Kidney epithelial cell (primary cell): Measurements from ENCODE around the gene ESPNL. TPM values are rescaled to one million over a fixed set of nuclear protein-coding genes. Genes with fewer than 3 reads are reported as not detected.

Source experiments
- DNase-seq: peaks from one replicate; pipeline ENCODE4 v3.0.0-alpha.2; 2010; ENCODE audit warnings: low read depth
- H3K27me3 ChIP-seq: 2 replicates; pipeline ENCODE4 v1.6.0; 2011; ENCODE audit warnings: low read length; ENCODE audit not compliant: control insufficient read depth, insufficient read depth
- H3K36me3 ChIP-seq: 2 replicates; pipeline ENCODE4 v1.5.1; 2011; ENCODE audit warnings: low read length; ENCODE audit not compliant: control insufficient read depth, insufficient read depth
- H3K4me3 ChIP-seq: 2 replicates; pipeline ENCODE4 v1.5.1; 2011; ENCODE audit warnings: low read depth, mild to moderate bottlenecking, control low read depth, low read length
- total RNA-seq: library from RNA; depleted of rRNA; stranded (reverse); fragments of >200 nt; gene quantifications from 2 replicates; pipeline ENCODE4 v1.2.3, GENCODE V29; 2015
- TF ChIP-seq, protein P1 (sequence below): IDR thresholded peaks from 2 replicates; pipeline ENCODE4 v1.5.1; 2011; ENCODE audit warnings: mild to moderate bottlenecking, moderate library complexity, low read length, control low read depth, inconsistent platforms; ENCODE audit not compliant: insufficient read depth, poor library complexity, severe bottlenecking

ESPNL gene
- total RNA-seq, 1 donor from 2014 or later: 3.8 TPM

DNA sequence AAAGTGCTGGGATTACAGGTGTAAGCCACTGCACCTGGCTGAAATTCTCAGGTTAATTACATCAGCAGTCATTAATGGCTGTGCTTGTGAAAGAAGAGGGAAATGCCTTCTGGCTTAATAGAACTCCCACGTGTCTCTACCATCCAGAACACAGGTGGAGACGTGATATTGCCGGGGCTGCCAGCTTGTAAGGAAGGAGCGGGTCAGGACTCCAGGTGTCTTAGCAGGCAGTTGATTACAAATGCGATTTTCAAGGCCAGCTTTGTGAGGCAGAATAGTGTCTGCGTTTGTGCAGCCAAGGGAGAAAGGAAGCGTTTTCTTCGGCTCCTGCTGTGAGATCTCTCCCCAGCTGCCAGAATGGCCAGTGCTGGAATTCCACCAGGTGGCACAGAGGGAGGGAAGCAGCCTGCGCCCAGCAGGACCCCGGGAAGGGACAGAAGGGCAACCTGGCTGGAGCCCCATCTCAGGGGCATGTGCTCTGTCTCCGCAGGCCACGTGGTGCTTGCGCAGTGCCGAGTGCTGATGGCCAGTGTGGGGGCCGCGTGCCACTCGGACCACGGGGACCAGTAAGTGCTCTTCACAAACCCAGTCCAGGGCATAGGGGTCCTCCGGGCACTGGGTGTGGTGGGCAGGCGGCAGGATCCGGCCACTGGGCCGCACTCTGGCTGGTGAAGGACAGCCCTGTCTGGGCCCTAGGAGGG is 3.7 kb upstream of the ESPNL start:
- no peak for DNase-seq
- peaks cover 2% of the 10 kb centered on the region for H3K27me3 ChIP-seq

GRCh38 chr2:238097201-238097987 is 2.7 kb upstream of the ESPNL start:
- TF ChIP-seq, protein P1, sequence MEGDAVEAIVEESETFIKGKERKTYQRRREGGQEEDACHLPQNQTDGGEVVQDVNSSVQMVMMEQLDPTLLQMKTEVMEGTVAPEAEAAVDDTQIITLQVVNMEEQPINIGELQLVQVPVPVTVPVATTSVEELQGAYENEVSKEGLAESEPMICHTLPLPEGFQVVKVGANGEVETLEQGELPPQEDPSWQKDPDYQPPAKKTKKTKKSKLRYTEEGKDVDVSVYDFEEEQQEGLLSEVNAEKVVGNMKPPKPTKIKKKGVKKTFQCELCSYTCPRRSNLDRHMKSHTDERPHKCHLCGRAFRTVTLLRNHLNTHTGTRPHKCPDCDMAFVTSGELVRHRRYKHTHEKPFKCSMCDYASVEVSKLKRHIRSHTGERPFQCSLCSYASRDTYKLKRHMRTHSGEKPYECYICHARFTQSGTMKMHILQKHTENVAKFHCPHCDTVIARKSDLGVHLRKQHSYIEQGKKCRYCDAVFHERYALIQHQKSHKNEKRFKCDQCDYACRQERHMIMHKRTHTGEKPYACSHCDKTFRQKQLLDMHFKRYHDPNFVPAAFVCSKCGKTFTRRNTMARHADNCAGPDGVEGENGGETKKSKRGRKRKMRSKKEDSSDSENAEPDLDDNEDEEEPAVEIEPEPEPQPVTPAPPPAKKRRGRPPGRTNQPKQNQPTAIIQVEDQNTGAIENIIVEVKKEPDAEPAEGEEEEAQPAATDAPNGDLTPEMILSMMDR: no peak
- Histone ChIP-seq H3K27me3 (peaks cover 5% of the 10 kb centered on the region), H3K36me3 (no peaks in the 10 kb centered on the region), H3K4me3 (no peak overlapping the region)
- DNase-seq: no peak

More for the DNA sequence above, 3.7 kb upstream of the ESPNL start:
- Histone ChIP-seq H3K36me3 (no peaks in the 10 kb centered on the region), H3K4me3 (no peak overlapping the region)
- TF ChIP-seq, protein P1: no peak

GRCh38 chr2:238097988-238098871 is 1.9 kb upstream of the ESPNL start:
- H3K27me3 ChIP-seq: peaks cover 5% of the 10 kb centered on the region
- H3K4me3 ChIP-seq: no peak overlapping the region
- no peaks in the 10 kb centered on the region for H3K36me3 ChIP-seq
- TF ChIP-seq, protein P1: no peak
- peak; percentile 25 for DNase-seq

DNA sequence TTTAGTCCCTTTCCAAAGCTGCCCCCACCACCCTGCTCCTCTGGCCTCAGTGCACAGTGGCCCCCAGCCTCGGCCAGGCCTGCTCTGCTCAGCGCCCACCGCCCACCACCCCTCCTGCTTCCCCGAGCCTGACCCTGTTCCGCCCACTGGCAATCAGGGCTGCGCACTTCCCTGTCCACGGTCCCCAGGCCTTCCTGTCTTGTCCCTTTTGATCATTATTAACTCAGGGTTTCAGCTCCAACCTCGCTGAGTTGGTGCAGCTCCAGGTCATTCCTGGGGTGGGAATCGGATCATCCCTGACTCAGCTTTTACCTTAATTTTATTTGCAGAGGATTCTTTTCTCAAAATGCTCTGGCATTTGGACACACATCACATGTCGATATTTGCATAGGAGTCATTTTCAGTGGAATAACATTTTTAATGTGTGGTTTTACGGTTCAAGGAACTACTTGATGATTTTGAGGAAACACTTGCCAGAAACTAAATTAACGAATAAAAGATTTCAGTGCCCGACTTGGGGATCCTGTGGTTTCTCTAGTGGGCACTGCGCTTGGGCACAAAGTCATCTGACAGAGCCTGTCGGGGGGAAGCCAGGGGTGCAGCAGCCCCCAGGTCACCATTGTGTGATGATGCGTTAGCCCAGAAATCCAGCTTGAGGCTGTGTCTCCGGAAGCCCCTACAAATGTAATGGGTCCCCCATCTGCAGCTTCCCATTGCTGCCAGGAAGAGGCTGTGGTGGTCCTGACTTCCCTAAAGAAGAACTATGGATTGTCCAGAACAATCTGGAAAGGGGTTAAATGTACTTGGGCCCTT is 1.0 kb upstream of the ESPNL start:
- no peaks in the 10 kb centered on the region for H3K36me3 ChIP-seq
- no peak overlapping the region for H3K4me3 ChIP-seq
- TF ChIP-seq, protein P1: no peak
- DNase-seq: peak; percentile 72
- peaks cover 5% of the 10 kb centered on the region for H3K27me3 ChIP-seq

DNA sequence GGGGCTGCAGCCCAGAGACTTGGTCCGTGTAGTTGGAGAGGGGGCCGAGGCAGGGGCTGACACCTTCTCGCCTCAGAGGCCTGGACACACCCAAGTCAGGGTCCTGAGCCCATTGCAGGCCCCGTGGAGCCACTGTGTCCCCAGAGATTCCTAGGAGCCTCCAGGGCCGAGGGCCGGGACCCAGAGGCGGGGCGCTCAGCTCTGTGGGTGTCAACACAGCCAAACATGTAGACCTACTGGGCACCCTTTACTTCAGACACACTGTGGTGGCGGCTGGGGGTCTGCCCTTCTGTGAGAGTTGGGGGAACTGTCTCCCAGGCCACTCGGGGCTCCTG is 459 bp upstream of the ESPNL start:
- Histone ChIP-seq H3K36me3 (no peaks in the 10 kb centered on the region), H3K4me3 (no peak overlapping the region), H3K27me3 (peaks cover 6% of the 10 kb centered on the region)
- TF ChIP-seq, protein P1: no peak
- DNase-seq: no peak
